NCI-H2171 (cell line): ENCODE measurements around the gene ST8SIA1.
"Not testable (repeated sequence)": the region's sequence is repeated elsewhere in the genome, so short reads cannot be mapped to it uniquely, and the experiment has no call there.

Experiments used
- DNase-seq: peaks from one replicate; lab custom pipeline; 2025; lab: John Stamatoyannopoulos, UW

Gene ST8SIA1

GRCh38 chr12:22164139-22164538, 170.4 kb downstream of the ST8SIA1 start:
- DNase-seq = no peak

GRCh38 chr12:22163594-22163993, 170.9 kb downstream of the ST8SIA1 start:
- no peak for DNase-seq

GRCh38 chr12:22160396-22161003, 174.0 kb downstream of the ST8SIA1 start:
- DNase-seq = no peak

- not testable (repeated sequence) for DNase-seq
Measured at GRCh38 chr12:22149286-22149685, 185.2 kb downstream of the ST8SIA1 start.

- not testable (repeated sequence) for DNase-seq
Measured at GRCh38 chr12:22146686-22147085, 187.8 kb downstream of the ST8SIA1 start.
